ENCODE data around the gene SNX5. TPM values are rescaled to one million over a fixed set of nuclear protein-coding genes. Genes with fewer than 3 reads are reported as not detected.

Gene SNX5
- total and polyA plus RNA-seq, 2 of the 13 experiments (the other 11 are each of a cell fraction or from before 2014, with no cell fraction given) = 664 to 1,040 TPM

DNA sequence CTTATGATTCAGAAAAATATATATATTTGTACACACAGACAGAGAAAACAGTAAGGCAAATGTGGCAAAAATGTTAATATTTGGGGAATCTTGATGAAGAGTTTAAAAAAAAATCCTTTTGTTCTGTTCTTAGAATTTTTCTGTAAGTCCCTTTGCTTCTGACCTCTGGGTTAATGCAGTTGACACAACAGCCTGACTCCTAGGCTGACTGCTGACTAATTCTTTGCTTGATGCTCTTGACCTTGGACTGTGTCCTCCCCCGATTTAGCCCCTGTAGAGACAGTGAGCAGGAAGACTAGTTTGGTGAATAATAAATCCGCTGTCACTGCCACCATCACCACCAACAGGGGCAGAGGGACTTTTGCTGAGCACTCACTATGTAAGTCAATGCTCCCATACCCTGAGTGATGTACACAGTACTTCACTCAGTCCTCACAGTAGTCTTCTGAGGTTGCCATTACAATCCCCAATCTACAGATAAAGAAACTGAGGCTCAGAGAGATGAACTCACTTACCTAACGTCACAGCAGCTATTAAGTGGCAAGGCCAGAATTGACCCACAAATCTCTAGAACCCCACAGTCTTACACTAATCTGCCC, 71.7 kb downstream of the SNX5 start (continued):
- TF ChIP-seq ZNF17 (CRISPR knock-in tag; IDR thresholded peaks at IDR 0.05) (no peak), ZNF510 (CRISPR knock-in tag; IDR thresholded peaks at IDR 0.05; ENCODE audit: low read depth) (no peak), MTA1 (CRISPR knock-in tag; IDR thresholded peaks at IDR 0.05; ENCODE audit: borderline replicate concordance) (no peak; the same call in 1 of the 2 replicates), ZSCAN21 (CRISPR knock-in tag; IDR thresholded peaks at IDR 0.05; ENCODE audit: borderline replicate concordance) (peak; percentile 100), GATAD2A (CRISPR knock-in tag; IDR thresholded peaks at IDR 0.05) (peak; percentile 99), ZNF256 (CRISPR knock-in tag; conservative IDR thresholded peaks at IDR 0.05) (no peak), ZNF605 (CRISPR knock-in tag; IDR thresholded peaks at IDR 0.05) (peak; percentile 89), THYN1 (CRISPR knock-in tag; IDR thresholded peaks at IDR 0.05; ENCODE audit: borderline replicate concordance, low read depth) (0 out of 2 replicates have a peak, but pooled peaks have one; percentile 77), ZNF30 (CRISPR knock-in tag; IDR thresholded peaks at IDR 0.05) (no peak), ZNF333 (CRISPR knock-in tag; IDR thresholded peaks at IDR 0.05; ENCODE audit: borderline replicate concordance) (no peak), MXD4 (CRISPR knock-in tag; IDR thresholded peaks at IDR 0.05) (0 out of 2 replicates have a peak, but pooled peaks have one; percentile 30), ZBTB7B (CRISPR knock-in tag; IDR thresholded peaks at IDR 0.05) (peak; percentile 96), KLF6 (CRISPR knock-in tag; IDR thresholded peaks at IDR 0.05) (0 out of 2 replicates have a peak, but pooled peaks have one; percentile 46), ZNF790 (CRISPR knock-in tag; IDR thresholded peaks at IDR 0.05; ENCODE audit: borderline replicate concordance) (peak; percentile 57; the same call in 1 of the 2 replicates), FLYWCH1 (CRISPR knock-in tag; IDR thresholded peaks at IDR 0.05) (no peak), NPAS2 (CRISPR knock-in tag; IDR thresholded peaks at IDR 0.05; ENCODE audit: borderline replicate concordance) (no peak), MYC (CRISPR knock-in tag; IDR thresholded peaks at IDR 0.05; ENCODE audit: borderline replicate concordance) (peak; percentile 28; the same call in 1 of the 2 replicates), ZFYVE20 (CRISPR knock-in tag; IDR thresholded peaks at IDR 0.05; ENCODE audit: borderline replicate concordance, low read depth) (no peak), MNT (IDR thresholded peaks at IDR 0.05) (no peak), ZBTB33 (CRISPR knock-in tag; IDR thresholded peaks at IDR 0.05) (peak; percentile 81)
- TF ChIP-seq, protein P1, sequence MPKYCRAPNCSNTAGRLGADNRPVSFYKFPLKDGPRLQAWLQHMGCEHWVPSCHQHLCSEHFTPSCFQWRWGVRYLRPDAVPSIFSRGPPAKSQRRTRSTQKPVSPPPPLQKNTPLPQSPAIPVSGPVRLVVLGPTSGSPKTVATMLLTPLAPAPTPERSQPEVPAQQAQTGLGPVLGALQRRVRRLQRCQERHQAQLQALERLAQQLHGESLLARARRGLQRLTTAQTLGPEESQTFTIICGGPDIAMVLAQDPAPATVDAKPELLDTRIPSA (CRISPR knock-in tag; IDR thresholded peaks at IDR 0.05; ENCODE audit: borderline replicate concordance) = no peak
- TF ChIP-seq, protein P2, sequence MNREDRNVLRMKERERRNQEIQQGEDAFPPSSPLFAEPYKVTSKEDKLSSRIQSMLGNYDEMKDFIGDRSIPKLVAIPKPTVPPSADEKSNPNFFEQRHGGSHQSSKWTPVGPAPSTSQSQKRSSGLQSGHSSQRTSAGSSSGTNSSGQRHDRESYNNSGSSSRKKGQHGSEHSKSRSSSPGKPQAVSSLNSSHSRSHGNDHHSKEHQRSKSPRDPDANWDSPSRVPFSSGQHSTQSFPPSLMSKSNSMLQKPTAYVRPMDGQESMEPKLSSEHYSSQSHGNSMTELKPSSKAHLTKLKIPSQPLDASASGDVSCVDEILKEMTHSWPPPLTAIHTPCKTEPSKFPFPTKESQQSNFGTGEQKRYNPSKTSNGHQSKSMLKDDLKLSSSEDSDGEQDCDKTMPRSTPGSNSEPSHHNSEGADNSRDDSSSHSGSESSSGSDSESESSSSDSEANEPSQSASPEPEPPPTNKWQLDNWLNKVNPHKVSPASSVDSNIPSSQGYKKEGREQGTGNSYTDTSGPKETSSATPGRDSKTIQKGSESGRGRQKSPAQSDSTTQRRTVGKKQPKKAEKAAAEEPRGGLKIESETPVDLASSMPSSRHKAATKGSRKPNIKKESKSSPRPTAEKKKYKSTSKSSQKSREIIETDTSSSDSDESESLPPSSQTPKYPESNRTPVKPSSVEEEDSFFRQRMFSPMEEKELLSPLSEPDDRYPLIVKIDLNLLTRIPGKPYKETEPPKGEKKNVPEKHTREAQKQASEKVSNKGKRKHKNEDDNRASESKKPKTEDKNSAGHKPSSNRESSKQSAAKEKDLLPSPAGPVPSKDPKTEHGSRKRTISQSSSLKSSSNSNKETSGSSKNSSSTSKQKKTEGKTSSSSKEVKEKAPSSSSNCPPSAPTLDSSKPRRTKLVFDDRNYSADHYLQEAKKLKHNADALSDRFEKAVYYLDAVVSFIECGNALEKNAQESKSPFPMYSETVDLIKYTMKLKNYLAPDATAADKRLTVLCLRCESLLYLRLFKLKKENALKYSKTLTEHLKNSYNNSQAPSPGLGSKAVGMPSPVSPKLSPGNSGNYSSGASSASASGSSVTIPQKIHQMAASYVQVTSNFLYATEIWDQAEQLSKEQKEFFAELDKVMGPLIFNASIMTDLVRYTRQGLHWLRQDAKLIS (CRISPR knock-in tag; IDR thresholded peaks at IDR 0.05) = no peak
